HCT116 (cell line): ENCODE data around the gene SCARB1.

Source experiments
- CTCF ChIP-seq, 3 experiments: fragments of 200-600 bp in 1 of 3; sonication (generic) in 1 of 3; IDR thresholded peaks in 2 of 3; conservative IDR thresholded peaks in 1 of 3; 2 replicates each; pipeline ENCODE4 v1.5.1; 2012 to 2017; ENCODE audit warnings: low read depth in 2 of 3, low read length in 2 of 3, antibody characterized with exemption in 1 of 3, borderline replicate concordance in 1 of 3, control low read depth in 1 of 3, mild to moderate bottlenecking in 1 of 3, mixed read lengths in 1 of 3, mixed run types in 1 of 3, moderate library complexity in 1 of 3; ENCODE audit not compliant: insufficient read depth in 1 of 3
- EGR1 ChIP-seq: IDR thresholded peaks from 2 replicates; pipeline ENCODE4 v1.6.1; 2012; ENCODE audit warnings: low read depth
- EZH2 ChIP-seq: fragments of 200-600 bp; sonication (generic); IDR thresholded peaks from 2 replicates; pipeline ENCODE4 v1.6.1; 2017; ENCODE audit warnings: antibody characterized with exemption, mixed run types
- FOSL1 ChIP-seq: IDR thresholded peaks from 2 replicates; pipeline ENCODE4 v1.6.1; 2012; ENCODE audit warnings: low read depth
- MAX ChIP-seq: IDR thresholded peaks from 2 replicates; pipeline ENCODE4 v1.6.1; 2012
- RAD21 ChIP-seq: IDR thresholded peaks from 2 replicates; pipeline ENCODE4 v1.6.1; 2012; ENCODE audit warnings: low read depth, mild to moderate bottlenecking
- REST ChIP-seq: IDR thresholded peaks from 2 replicates; pipeline ENCODE4 v1.6.1; 2012; ENCODE audit warnings: low read depth
- ZNF274 ChIP-seq: fragments of 200-500 bp; sonication (Bioruptor generic); IDR thresholded peaks from 2 replicates; pipeline ENCODE4 v1.6.1; 2014; ENCODE audit warnings: mild to moderate bottlenecking, low read depth, low read length, inconsistent platforms

GRCh38 chr12:124830306-124830705 is 33.4 kb downstream of the SCARB1 start:
- no peak for TF ChIP-seq FOSL1
- no peak for TF ChIP-seq CTCF (IDR thresholded peaks at IDR 0.05 in 2 of 3, conservative IDR thresholded peaks at IDR 0.05 in 1 of 3; ENCODE audit: borderline replicate concordance in 1 of 3, insufficient read depth in 1 of 3, low read depth in 2 of 3, low read length in 2 of 3)
- no peak for TF ChIP-seq EZH2
- no peak for TF ChIP-seq REST
- no peak for TF ChIP-seq ZNF274
- TF ChIP-seq RAD21 = no peak
- TF ChIP-seq MAX = no peak
- TF ChIP-seq EGR1 = no peak
